GM12878 (cell line): ENCODE measurements around the gene SEMA7A. TPM values are rescaled to one million over a fixed set of nuclear protein-coding genes. Genes with fewer than 3 reads are reported as not detected.

Experiments used
- ATF7 ChIP-seq: fragments of 450-650 bp; IDR thresholded peaks from 2 replicates; pipeline ENCODE4 v1.6.1; 2016; ENCODE audit warnings: low read depth, mild to moderate bottlenecking
- BCL3 ChIP-seq: IDR thresholded peaks from 2 replicates; pipeline ENCODE4 v1.6.1; 2011; ENCODE audit warnings: borderline replicate concordance, low read depth, mild to moderate bottlenecking, moderate library complexity, low read length; ENCODE audit not compliant: insufficient read depth, poor library complexity, severe bottlenecking
- EGR1 ChIP-seq, 2 experiments: IDR thresholded peaks; 1 replicate in 1 of 2; 2 replicates in 1 of 2; pipeline ENCODE4 v1.6.1; 2011 to 2012; ENCODE audit warnings: low read depth in 2 of 2, low read length in 2 of 2, borderline replicate concordance in 1 of 2, mild to moderate bottlenecking in 1 of 2, moderate library complexity in 1 of 2
- KDM1A ChIP-seq: fragments of 200-600 bp; sonication (generic); IDR thresholded peaks from 2 replicates; pipeline ENCODE4 v1.6.1; 2016; ENCODE audit warnings: borderline replicate concordance
- NBN ChIP-seq: fragments of 450-650 bp; IDR thresholded peaks from 2 replicates; pipeline ENCODE4 v1.6.1; 2016
- RCOR1 ChIP-seq: conservative IDR thresholded peaks from 2 replicates; pipeline ENCODE4 v1.6.1; 2012; ENCODE audit warnings: low read depth, low read length, improper control_type of control experiment
- RELA ChIP-seq: fragments of 450-650 bp; IDR thresholded peaks from 2 replicates; pipeline ENCODE4 v1.8.0; 2014; ENCODE audit warnings: borderline replicate concordance; ENCODE audit not compliant: partially characterized antibody
- RELB ChIP-seq: fragments of 450-650 bp; IDR thresholded peaks from 2 replicates; pipeline ENCODE4 v1.6.1; 2017; ENCODE audit warnings: low read depth, mild to moderate bottlenecking, moderate library complexity
- TAF1 ChIP-seq: IDR thresholded peaks from 2 replicates; pipeline ENCODE4 v1.6.1; 2011; ENCODE audit warnings: mild to moderate bottlenecking, low read depth, low read length, borderline replicate concordance
- TCF7 ChIP-seq: IDR thresholded peaks from 2 replicates; pipeline ENCODE4 v1.6.1; 2014; ENCODE audit warnings: antibody characterized with exemption, borderline replicate concordance
- USF1 ChIP-seq: IDR thresholded peaks from 2 replicates; pipeline ENCODE4 v1.6.1; 2011; ENCODE audit warnings: borderline replicate concordance, low read depth, mild to moderate bottlenecking, moderate library complexity, mixed read lengths, low read length; ENCODE audit not compliant: insufficient read depth; ENCODE audit errors: extremely low read length
- polyA plus RNA-seq, 11 experiments: library from polyadenylated mRNA; depleted of rRNA in 4 of 11; unstranded in 6 of 11; stranded (reverse) in 5 of 11; fragments of >200 nt; fragmentation: Nextera tagmentation in 4 of 11; fragmentation: Illumina TruSeq in 1 of 11; extraction: Ambion mirVana in 4 of 11; extraction: Trizol in 1 of 11; gene quantifications; 1 replicate in 1 of 11; 2 replicates in 10 of 11; pipeline versions ENCODE4 v1.2.1 to v1.2.3, GENCODE V29; 2011 to 2016; ENCODE audit warnings: inconsistent platforms in 2 of 11, missing spikeins in 2 of 11, low read depth in 1 of 11
- total RNA-seq, 4 experiments: library from RNA; depleted of rRNA in 3 of 4; stranded (reverse); fragments of >200 nt in 3 of 4; fragmentation: Illumina TruSeq in 1 of 4; extraction: Trizol in 1 of 4; gene quantifications; 2 replicates each; pipeline versions ENCODE4 v1.2.1 to v1.2.3, GENCODE V29; 2013 to 2021
- TF ChIP-seq, protein P1 (sequence below): IDR thresholded peaks from 2 replicates; pipeline ENCODE4 v1.6.1; 2011; ENCODE audit warnings: mild to moderate bottlenecking, low read depth, low read length, moderate library complexity; ENCODE audit not compliant: insufficient replicate concordance

SEMA7A gene
- total and polyA plus RNA-seq, 10 of the 15 experiments (the other 5 are each of a cell fraction or from before 2014, with no cell fraction given) = 0.08 to 112 (median 53.5) TPM

DNA sequence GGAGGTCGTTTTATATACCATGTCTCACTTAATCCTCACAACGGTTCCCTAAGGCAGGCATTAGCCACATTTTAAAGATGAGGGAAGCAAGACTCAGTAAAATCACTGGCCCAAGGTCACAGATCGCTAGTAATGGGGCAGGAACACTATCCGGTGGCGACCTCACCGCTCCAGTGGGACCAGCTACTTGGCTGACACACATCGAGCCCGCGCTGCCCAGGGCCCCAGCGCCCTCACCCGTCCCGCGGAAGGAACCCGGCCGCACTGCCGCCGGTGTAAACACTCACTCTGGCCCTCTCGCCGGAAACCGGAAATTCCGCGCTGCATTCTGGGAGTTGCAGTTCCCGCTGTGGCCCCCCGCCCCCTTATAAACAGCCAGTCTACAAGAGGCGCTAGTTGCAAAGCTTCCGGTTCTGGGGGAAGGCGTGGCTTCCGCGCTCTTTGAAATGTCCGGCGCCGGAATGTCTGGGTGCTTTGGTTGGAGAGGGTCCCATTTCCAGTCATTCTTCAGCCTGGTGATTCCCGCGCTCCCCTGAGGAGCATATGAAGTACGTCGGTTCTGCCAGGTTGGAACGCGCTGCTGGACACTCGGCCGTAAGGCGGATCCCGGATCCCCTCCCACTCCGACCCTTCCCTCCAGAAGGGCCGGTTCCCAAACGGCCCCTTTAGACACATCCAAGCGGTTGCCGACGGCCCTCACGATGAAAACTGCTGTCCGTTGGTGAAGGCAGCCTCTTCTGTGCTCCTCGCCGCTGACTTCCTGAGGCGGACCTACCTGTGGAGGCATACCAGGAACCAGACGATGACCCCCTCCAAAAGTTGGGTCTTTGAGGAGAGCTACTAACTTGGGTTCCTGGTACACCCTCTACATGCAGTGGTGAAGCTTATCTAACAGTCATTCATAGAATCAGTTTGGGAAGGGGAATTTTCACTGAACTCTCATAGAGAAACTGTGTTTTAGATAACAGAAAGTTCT lies 27.4 kb upstream of the SEMA7A start, which contains the start of gene UBL7 (continued):
- peak; percentile 48 for TF ChIP-seq BCL3
- peak; percentile 90; the same call in 1 of the 2 replicates for TF ChIP-seq TAF1
- no peak for TF ChIP-seq RCOR1
- no peak for TF ChIP-seq USF1
- no peak for TF ChIP-seq ATF7
- TF ChIP-seq, protein P1, sequence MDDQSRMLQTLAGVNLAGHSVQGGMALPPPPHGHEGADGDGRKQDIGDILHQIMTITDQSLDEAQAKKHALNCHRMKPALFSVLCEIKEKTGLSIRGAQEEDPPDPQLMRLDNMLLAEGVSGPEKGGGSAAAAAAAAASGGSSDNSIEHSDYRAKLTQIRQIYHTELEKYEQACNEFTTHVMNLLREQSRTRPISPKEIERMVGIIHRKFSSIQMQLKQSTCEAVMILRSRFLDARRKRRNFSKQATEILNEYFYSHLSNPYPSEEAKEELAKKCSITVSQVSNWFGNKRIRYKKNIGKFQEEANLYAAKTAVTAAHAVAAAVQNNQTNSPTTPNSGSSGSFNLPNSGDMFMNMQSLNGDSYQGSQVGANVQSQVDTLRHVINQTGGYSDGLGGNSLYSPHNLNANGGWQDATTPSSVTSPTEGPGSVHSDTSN = peak; percentile 51
- no peak for TF ChIP-seq KDM1A
- TF ChIP-seq EGR1 (IDR thresholded peaks at IDR 0.05; ENCODE audit: borderline replicate concordance in 1 of 2, low read depth in 2 of 2, low read length in 2 of 2) = peak in 1 of 2 experiments; percentile 38; a peak in 1 of 3 replicates
- TF ChIP-seq TCF7 = peak; percentile 64; the same call in 1 of the 2 replicates
- peak; percentile 47 for TF ChIP-seq RELA
- peak; percentile 59; the same call in 1 of the 2 replicates for TF ChIP-seq RELB
- peak; percentile 52; the same call in 1 of the 2 replicates for TF ChIP-seq NBN
